NCI-H2227 (cell line): ENCODE data around the gene HPD.

ENCODE experiments used
- DNase-seq: peaks from one replicate; lab custom pipeline; 2025; ENCODE audit not compliant: unreplicated experiment; lab: John Stamatoyannopoulos, UW

HPD gene

DNA sequence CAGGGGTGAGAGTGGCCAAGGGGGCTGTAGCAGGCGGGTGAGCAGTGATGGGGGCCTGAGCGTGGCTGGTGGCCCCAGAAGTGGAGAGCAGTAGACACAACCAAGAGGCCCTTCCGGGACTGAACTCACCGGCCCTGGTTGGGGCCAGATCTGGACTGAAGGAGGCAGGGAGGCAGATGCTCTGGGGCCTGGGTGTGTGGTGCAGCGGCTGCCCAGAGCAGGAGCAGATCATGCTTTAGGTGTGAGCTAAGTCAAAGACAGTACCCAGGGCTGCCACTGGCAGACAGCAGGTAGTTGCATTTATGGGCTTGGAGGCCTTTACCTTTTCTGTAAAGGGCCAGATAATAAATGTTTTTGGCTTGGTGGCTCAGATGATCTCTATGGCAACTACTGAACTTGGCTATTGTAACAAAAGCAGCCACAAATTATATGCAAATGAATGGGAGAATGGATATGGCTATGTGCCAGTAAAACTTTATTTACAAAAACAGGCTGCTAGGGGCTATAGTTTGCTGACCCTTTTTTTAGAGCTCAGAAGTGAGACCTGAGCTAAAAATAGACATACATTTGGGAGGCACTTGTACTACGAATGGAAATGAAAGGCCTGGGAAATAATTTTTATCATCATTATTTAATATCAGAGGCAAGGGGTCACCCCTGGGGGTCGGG, 29.3 kb downstream of the HPD start:
- DNase-seq, result no peak

- no peak for DNase-seq
Observed at GRCh38 chr12:121828826-121829225, 29.8 kb downstream of the HPD start.

- DNase-seq, result no peak
Observed at GRCh38 chr12:121828306-121828705, 30.4 kb downstream of the HPD start.

DNA sequence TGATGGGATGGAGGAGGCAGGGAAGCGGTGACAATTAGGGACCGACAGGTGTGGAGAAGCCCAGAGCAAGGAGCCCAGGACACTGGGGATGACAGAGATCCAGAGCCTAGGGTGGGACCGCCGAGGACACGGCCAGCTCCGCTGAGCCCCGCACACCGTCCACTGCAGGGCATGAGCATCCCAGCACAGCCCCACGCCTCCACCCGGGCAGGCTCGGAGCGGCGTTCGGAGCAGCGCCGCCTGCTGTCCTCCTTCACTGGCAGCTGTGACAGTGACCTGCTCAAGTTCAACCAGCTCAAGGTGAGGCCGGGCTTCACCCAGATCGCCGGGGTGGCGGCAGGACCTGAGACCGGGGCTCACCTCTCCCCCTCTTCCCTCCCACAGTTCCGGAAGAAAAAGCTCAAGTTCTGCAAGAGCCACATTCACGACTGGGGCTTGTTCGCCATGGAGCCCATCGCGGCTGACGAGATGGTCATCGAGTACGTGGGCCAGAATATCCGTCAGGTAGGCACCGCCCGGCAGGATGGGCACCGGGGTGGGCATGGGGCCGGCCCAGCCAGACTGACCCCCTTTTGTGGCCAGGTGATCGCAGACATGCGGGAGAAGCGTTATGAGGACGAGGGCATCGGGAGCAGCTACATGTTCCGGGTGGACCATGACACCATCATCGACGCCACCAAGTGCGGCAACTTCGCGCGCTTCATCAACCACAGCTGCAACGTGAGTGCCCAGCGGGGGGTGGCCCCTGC, 31.1 kb downstream of the HPD start:
- no peak for DNase-seq

GRCh38 chr12:121826318-121827150, 32.1 kb downstream of the HPD start:
- no peak for DNase-seq

GRCh38 chr12:121825041-121825523, 33.6 kb downstream of the HPD start:
- no peak for DNase-seq

DNA sequence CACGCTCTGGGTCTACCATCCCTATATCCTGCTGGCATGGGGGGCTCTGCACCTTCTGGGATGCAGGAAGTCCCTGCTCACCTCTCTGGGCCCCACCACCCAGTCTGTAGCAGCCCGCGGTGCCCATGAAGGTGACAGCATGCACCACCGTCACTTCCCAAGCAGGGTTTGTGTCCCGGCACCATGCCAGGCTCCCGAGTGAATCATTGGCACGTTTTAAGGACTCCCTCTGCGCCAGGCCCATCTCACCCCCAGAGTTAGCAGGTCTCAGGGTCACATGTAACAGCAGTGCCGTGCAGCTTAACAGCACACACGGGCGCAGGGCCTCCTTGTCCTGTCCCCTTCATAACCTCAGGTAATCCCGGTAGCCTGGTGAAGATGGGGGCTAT, 34.9 kb downstream of the HPD start:
- DNase-seq, result no peak

DNA sequence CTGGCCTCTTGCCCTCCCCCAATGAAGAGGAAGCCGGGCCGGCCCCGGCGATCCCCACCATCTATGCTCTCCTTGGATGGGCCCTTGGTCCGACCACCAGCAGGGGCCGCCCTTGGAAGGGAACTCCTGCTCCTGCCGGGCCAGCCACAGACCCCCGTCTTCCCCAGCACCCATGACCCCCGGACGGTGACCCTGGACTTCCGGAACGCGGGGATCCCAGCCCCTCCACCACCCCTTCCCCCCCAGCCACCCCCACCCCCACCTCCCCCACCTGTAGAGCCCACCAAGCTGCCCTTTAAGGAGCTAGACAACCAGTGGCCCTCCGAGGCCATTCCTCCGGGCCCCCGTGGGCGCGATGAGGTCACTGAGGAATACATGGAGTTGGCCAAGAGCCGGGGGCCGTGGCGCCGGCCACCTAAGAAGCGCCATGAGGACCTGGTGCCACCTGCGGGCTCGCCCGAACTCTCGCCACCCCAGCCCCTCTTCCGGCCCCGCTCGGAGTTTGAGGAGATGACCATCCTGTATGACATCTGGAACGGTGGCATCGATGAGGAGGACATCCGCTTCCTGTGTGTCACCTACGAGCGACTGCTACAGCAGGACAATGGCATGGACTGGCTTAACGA, 35.4 kb downstream of the HPD start:
- no peak for DNase-seq

DNA sequence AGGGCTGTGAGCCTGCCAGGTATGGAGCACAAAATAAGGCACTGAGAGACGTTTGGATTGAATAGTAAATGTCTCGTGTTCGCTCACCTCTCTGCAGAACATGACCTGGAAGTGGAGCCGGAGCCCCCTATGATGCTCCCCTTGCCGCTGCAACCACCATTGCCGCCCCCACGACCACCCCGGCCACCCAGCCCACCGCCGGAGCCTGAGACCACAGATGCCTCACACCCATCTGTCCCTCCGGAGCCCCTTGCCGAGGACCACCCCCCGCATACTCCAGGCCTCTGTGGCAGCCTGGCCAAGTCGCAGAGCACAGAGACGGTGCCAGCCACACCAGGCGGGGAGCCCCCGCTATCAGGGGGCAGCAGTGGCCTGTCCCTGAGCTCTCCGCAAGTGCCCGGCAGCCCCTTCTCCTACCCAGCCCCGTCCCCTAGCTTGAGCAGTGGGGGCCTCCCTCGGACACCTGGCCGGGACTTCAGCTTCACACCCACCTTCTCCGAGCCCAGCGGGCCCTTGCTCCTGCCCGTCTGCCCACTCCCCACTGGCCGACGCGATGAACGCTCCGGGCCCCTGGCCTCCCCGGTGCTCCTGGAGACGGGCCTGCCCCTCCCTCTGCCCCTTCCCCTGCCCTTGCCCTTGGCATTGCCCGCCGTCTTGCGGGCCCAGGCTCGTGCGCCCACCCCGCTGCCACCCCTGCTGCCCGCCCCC, 36.1 kb downstream of the HPD start:
- DNase-seq, result no peak

DNA sequence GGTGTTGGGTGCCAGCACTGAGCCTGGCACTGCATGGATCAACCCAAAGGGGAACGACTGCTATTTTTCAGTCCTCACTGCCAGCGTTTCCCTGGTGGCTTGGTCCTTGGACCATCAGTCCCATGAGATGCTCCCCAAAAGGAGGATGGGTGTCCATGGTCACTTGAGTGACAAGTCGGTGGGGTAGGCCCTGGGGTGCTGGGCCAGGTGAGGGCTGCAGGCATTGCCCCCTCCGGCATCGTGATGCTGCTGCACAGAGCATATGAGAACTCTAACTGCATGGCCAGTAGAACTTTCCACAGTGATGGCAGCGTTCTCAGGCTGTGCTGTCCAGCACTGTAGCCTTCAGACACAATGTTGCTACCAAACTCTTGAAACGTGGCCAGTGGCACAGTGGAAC, 38.6 kb downstream of the HPD start:
- DNase-seq, result no peak

DNA sequence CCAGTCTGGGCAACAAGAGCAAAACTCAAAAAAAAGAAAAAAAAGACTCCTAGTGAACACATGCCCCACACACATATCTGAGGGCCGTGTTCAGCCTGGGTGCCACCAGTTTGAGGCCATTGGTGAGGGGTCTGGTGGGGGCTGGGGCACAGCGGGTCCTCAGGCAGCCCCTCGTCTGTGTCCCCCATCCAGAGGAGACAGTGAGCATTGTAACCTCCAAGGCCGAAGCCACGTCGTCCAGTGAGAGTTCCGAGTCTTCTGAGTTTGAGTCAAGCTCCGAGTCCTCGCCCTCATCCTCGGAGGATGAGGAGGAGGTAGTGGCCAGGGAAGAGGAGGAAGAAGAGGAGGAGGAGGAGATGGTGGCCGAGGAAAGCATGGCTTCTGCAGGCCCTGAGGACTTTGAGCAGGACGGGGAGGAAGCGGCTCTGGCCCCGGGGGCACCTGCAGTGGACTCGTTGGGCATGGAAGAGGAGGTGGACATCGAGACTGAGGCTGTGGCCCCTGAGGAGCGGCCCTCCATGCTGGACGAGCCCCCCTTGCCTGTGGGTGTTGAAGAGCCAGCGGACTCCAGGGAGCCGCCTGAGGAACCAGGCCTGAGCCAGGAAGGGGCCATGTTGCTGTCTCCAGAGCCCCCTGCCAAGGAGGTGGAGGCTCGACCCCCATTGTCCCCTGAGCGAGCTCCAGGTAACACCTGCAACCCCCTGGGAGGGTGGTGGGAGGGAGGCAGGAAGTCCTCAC, 39.3 kb downstream of the HPD start:
- DNase-seq, result no peak

- no peak for DNase-seq
Observed at GRCh38 chr12:121817648-121818043, 41.0 kb downstream of the HPD start.

GRCh38 chr12:121816925-121817647, 41.6 kb downstream of the HPD start:
- no peak for DNase-seq

- DNase-seq, result no peak
Observed at GRCh38 chr12:121815263-121815662, 43.4 kb downstream of the HPD start.

- DNase-seq, result no peak
Observed at GRCh38 chr12:121814429-121815119, 44.1 kb downstream of the HPD start.

DNA sequence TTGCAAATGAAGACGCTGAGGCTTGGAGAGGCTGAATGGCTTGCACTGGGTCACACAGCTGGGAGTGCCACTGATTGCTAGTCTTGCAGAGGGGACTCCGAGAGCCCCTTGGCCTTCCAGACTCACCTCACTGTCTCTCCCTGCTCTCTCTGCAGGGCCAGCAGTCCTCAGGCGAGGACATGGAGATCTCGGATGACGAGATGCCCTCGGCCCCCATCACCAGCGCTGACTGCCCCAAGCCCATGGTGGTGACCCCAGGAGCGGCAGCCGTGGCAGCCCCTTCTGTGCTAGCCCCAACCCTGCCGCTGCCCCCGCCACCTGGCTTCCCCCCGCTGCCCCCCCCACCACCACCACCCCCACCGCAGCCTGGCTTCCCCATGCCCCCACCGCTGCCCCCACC, 44.7 kb downstream of the HPD start:
- no peak for DNase-seq

DNA sequence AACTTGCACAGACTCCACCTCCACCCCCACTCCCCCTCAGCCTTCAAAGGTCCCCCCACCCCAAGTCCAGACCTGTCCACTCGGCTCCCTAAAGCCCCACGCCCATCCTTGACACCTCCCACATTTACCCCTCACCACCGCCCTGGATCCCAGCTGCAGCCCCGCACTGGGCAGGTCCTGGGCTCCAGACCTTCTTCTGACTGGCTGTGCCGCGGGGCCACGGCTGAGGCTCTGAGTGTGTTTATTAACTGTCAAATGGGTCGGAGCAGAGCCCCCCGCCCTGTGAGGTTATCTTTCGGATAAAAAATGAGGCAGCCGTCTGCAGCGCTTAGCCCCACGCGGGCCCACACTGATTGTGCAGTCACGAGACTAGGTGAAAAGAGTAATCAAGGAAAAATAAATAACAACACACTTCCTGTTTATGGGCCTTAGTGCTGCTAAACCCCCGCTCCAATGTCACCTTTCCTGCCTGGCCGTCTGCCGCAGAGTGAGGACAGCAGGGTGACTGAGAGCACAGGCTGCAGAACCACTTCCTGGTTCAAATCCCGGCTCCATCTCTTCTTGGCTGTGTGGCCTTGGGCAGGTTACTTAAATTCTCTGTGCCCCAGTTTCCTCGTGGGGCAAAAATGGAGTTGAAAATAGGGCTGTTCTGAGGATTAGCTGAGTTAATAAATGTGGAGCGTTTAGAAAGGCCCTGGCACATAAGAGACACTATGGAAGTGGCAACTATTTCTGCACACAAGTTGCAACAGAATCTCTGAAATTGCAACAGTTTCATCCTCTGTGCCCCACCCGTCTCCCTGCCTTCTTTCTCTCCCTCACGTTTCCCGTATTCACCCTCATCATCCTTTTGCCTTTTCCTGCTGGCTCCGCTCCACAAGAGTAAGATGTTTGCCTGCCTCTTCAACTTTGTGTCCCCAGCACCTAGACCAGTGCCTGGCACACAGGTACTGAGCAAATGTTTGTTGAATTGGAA, 45.5 kb downstream of the HPD start:
- no peak for DNase-seq
